ENCODE measurements around the gene EREG.

Gene EREG

DNA sequence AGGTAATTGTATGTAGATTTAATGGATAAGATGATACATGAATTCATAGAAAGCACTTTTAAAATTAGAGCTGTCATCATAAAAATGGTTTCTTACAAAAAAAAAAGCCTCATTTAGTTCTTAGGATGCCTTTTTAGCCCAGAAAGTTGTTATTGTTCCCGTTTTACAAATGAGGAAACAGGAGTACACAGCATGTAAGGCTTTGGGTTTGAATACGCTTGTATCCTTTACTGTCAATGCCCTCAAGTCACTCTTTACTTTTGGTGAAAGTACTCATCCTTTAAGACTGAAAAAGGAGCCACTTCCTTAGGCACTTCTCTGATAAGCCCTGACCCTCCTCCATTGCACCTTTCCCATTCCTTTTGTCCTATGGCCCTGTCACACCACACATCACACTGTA, 4.9 kb downstream of the EREG start:
- Mint-ChIP-seq H3K9me3 (no peaks in the 10 kb centered on the region), H3K27me3 (peaks cover 20% of the 10 kb centered on the region), H3K27ac (no peak overlapping the region), H3K36me3 (no peaks in the 10 kb centered on the region), H3K4me1 (peaks cover 11% of the 10 kb centered on the region), H3K4me3 (no peak overlapping the region)

DNA sequence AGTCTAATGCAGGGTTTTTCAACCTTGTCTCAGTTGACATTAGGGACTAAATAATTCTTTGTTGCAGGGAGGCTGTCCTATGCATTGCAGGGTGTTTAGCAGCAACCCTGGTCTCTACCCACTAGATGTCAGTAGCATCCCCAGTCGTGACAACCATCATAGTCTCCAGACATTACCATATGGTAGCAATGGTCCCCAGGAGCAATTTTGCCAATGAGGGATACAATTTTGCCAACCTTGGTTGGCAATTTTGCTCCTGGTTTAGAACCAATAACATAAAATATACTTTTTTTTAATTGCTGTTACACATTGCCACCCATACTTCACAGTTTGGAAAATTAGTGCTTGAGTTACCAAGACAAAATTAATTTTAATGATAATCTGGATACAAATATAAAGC, 6.0 kb downstream of the EREG start:
- Mint-ChIP-seq H3K9me3 (no peaks in the 10 kb centered on the region), H3K36me3 (no peaks in the 10 kb centered on the region), H3K4me3 (no peak overlapping the region), H3K27ac (no peak overlapping the region), H3K27me3 (peaks cover 14% of the 10 kb centered on the region), H3K4me1 (peaks cover under 1% of the 10 kb centered on the region)

DNA sequence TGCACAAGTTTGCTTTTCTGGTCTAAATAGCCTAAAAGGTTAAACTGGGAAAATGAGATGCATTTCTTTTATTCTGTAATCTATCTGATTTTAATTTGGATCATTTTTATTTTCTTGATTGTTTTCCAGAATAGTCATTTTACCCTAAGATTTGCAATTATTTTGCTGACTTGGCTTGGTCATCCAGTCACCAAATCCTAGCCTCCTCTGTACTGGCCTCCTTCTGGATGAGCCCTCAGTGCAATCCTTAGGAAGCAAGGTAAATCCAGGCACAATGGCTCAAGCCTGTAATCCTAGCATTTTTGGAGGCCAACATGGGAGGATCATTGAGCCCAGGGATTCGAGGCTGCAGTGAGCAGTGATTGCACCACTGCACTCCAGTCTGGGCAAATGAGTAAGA, 9.2 kb downstream of the EREG start:
- H3K4me3 Mint-ChIP-seq = no peak overlapping the region
- no peak overlapping the region for H3K27ac Mint-ChIP-seq
- no peaks in the 10 kb centered on the region for H3K9me3 Mint-ChIP-seq
- H3K27me3 Mint-ChIP-seq = peaks cover 3% of the 10 kb centered on the region
- H3K36me3 Mint-ChIP-seq = no peaks in the 10 kb centered on the region
- no peaks in the 10 kb centered on the region for H3K4me1 Mint-ChIP-seq

DNA sequence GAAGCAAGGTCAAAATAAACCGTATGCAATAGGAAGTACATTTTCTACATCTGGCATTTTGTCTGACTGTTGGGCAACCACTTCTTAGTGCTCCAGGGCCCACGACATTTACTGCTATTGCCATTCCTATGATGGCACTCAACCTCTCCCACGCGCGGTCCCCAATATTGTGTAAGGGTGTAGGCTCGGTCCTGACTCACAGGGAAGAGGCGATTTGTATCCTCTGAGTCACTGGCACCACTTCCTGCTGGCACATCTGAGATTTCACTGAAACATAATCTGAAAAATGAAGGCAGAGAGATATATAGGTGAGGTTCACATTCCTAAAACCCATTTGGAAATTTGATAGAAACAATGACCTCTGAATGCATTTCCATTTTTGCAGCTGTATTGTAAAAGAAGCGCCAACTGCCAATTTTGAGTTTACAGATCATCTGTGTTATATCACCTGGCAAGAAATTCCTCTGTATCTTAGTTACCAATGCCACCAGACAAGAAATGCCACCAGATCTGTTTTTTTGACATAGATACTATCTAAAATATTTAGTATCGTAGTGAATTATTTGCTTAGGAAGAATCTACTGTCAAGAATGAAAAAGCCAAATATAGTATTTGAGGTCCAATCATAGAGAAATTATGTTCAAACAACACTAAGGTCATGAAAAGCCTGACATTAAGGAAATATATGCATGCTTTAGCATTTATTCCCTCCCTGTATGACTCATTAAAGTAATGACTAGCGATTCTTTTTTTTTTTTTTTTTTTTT, 9.8 kb downstream of the EREG start:
- Mint-ChIP-seq H3K27me3 (peaks cover 3% of the 10 kb centered on the region), H3K27ac (no peak overlapping the region), H3K9me3 (no peaks in the 10 kb centered on the region), H3K36me3 (no peaks in the 10 kb centered on the region), H3K4me3 (no peak overlapping the region), H3K4me1 (no peaks in the 10 kb centered on the region)

DNA sequence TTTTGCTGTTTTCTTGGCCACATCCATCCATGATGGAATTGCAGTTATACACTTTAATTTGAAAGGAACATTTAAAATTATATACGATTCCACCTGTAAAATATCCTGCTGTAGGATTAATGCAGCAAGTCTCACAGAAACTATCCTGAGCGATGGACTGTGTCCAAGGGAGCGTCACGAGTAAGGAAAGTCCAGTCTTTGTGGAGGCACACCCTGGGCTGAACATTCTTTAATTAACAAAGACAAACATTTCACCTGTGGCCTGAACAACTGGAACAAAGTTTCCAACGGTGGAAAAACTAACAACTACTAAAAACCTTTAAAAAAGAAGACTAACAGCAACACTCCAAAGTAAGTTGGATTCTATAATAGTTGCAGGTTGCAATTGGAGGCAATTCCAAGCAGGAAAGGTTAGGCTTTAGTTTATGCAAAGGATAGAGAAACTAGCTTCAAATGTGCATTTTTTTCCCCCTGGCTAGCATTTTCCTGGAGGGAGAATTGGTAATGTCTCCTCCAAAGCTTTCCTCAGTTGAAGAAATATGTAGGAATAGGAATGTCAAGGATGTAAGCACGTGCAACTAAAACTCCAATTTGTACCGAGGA, 11.0 kb downstream of the EREG start:
- no peaks in the 10 kb centered on the region for H3K36me3 Mint-ChIP-seq
- H3K4me1 Mint-ChIP-seq = no peaks in the 10 kb centered on the region
- H3K27ac Mint-ChIP-seq = no peak overlapping the region
- no peak overlapping the region for H3K4me3 Mint-ChIP-seq
- H3K27me3 Mint-ChIP-seq = peaks cover 1% of the 10 kb centered on the region
- no peaks in the 10 kb centered on the region for H3K9me3 Mint-ChIP-seq

DNA sequence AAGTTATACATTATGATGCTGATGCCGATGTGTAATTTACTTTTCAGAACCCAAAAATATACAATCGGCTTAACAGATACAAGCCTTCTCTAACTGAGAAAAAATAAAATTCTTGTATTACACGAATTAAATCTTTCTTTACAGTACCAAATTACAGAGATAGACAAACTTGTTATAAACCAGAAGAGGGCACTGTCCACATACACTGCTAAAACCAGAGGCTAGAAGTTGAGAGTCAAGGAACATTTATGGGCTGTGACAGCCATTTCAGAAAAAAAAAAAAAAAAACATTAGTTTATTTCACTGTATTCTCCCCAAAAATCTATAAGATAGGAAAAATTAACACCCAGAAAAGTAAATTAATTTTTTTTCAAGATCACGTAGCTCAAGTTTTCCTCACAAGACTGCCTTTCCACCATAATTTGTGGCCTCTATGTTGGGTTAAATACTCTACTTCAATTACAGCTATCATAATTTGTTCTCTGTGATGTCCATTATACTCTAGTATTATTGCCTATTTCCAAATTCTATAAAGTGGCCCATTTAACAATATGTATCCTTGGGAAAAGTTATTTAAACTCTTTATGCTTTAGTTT, 12.0 kb downstream of the EREG start:
- no peak overlapping the region for H3K4me3 Mint-ChIP-seq
- H3K9me3 Mint-ChIP-seq = no peaks in the 10 kb centered on the region
- no peak overlapping the region for H3K27ac Mint-ChIP-seq
- H3K27me3 Mint-ChIP-seq = peaks cover 1% of the 10 kb centered on the region
- no peaks in the 10 kb centered on the region for H3K36me3 Mint-ChIP-seq
- H3K4me1 Mint-ChIP-seq = no peaks in the 10 kb centered on the region

DNA sequence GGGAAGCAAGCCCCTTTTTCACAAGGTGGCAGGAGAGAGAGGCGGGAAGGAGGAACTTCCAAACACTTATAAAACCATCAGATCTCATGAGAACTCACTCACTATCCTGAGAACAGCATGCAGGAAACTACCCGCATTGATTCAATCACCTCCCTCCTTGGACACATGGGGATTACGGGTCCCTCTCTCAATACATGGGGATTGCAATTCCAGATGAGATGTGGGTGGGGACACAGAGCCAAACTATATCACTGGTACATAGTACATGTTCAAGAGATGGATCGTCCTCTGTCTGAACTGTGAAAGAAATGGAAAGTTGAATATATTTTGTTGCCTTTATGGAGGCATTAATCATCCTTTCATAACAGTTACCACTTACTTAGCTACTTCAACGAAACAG, 12.8 kb downstream of the EREG start:
- Mint-ChIP-seq H3K27me3 (peaks cover 3% of the 10 kb centered on the region), H3K9me3 (no peaks in the 10 kb centered on the region), H3K4me3 (no peak overlapping the region), H3K4me1 (no peaks in the 10 kb centered on the region), H3K36me3 (no peaks in the 10 kb centered on the region), H3K27ac (no peak overlapping the region)

DNA sequence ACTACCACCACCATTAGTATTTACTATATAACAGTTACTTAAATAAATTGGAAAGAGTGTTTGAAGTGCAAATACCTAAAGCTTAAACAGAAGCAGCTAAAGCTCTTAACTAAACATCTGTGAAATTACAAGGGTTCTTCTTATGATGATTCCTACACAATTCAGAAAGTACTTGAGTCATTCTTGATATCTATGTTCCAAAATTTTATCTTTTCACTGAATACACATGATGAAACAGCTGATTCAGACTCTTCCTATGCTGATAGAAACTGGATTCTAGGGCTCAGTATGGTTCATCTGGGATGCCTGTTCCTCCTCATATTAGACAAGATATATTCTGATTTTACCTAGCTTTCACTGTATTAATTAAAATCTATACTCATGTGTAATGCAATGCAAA, 13.6 kb downstream of the EREG start:
- no peaks in the 10 kb centered on the region for H3K4me1 Mint-ChIP-seq
- H3K36me3 Mint-ChIP-seq = no peaks in the 10 kb centered on the region
- no peaks in the 10 kb centered on the region for H3K9me3 Mint-ChIP-seq
- no peak overlapping the region for H3K4me3 Mint-ChIP-seq
- H3K27me3 Mint-ChIP-seq = peaks cover 3% of the 10 kb centered on the region
- H3K27ac Mint-ChIP-seq = no peak overlapping the region

DNA sequence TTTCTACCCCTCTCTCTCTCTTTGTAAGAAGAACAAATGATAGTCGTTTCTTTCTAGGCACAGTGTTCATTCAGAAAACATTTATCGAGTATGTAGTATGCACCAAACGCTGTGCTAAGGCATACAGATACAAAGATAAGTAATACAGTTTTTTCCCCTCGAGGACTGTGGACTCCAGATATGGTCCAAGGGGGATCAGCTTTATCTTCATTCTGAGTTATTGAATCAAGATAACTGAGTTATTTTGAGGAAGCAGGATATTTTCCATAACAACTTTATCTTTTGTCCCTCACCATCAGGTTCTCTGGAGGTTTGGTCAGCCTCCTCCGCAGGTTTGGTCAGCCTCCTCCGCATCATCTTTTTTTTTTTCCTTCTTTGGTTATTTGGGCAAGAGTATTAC, 15.0 kb downstream of the EREG start:
- H3K27me3 Mint-ChIP-seq = peaks cover 3% of the 10 kb centered on the region
- no peaks in the 10 kb centered on the region for H3K4me1 Mint-ChIP-seq
- no peaks in the 10 kb centered on the region for H3K36me3 Mint-ChIP-seq
- H3K4me3 Mint-ChIP-seq = no peak overlapping the region
- no peaks in the 10 kb centered on the region for H3K9me3 Mint-ChIP-seq
- no peak overlapping the region for H3K27ac Mint-ChIP-seq

DNA sequence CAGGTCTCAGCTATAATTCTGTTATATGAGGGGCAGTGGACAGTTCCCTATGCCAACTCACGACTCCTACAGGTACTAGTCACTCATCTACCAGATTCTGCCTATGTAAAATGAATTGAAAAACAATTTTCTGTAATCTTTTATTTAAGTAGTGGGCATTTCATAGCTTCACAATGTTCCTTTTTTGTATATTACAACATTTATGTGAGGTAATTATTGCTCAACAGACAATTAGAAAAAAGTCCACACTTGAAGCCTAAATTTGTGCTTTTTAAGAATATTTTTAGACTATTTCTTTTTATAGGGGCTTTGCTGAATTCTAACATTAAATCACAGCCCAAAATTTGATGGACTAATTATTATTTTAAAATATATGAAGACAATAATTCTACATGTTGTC, 20.4 kb downstream of the EREG start:
- H3K27me3 Mint-ChIP-seq = peaks cover 7% of the 10 kb centered on the region
- H3K27ac Mint-ChIP-seq = no peak overlapping the region

DNA sequence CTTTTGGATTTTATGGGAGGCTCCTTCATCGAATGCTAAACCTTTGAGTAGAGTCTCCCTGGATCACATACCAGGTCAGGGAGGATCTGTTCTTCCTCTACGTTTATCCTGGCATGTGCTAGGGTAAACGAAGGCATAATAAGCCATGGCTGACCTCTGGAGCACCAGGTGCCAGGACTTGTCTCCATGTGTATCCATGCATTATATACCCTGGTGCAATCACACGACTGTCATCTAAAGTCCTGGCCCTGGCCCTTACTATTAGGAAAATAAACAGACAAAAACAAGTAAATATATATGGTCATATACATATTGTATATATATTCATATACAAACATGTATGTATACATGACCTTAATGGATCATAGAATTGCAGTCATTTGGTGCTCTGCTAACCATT, 21.2 kb downstream of the EREG start:
- Mint-ChIP-seq H3K9me3 (no peaks in the 10 kb centered on the region), H3K27ac (no peak overlapping the region), H3K4me1 (no peaks in the 10 kb centered on the region), H3K4me3 (no peak overlapping the region), H3K27me3 (peaks cover 7% of the 10 kb centered on the region), H3K36me3 (no peaks in the 10 kb centered on the region)

More for the DNA sequence above, 20.4 kb downstream of the EREG start:
- Mint-ChIP-seq H3K36me3 (no peaks in the 10 kb centered on the region), H3K4me3 (no peak overlapping the region), H3K4me1 (no peaks in the 10 kb centered on the region), H3K9me3 (no peaks in the 10 kb centered on the region)

DNA sequence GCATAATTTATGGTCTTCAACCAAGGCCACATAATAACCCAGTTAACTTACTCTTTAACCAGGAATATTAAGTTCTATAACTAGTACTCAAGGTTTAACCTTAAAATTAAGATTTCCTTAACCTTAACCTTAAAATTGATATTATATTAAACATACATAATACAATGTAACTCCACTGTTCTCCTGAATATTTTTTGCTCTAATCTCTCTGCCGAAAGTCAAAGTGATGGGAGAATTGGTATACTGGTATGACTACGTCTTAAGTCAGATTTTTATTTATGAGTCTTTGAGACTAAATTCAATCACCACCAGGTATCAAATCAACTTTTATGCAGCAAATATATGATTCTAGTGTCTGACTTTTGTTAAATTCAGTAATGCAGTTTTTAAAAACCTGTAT, 22.8 kb downstream of the EREG start:
- no peak overlapping the region for H3K4me3 Mint-ChIP-seq
- H3K4me1 Mint-ChIP-seq = no peaks in the 10 kb centered on the region
- H3K36me3 Mint-ChIP-seq = no peaks in the 10 kb centered on the region
- H3K27ac Mint-ChIP-seq = no peak overlapping the region
- H3K9me3 Mint-ChIP-seq = no peaks in the 10 kb centered on the region
- peaks cover 6% of the 10 kb centered on the region for H3K27me3 Mint-ChIP-seq

DNA sequence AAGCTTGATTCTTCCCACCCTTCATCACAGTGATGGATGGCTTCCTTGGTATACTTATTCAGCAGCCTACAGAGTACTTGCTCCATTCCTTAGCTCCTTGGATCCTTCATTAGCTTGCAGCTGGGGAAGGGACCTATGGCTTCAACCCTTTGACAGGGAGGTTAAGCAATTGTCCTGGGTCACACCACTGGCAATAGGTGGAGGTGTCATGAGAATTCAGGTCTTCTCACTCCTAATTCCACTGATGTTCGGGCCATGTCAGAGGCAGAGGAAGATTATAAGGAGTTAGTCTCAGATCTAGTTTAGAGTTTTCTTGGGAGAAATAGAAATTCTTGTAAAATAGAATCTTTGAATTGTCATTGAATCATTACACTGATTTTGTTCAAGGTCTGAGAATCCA, 24.5 kb downstream of the EREG start:
- Mint-ChIP-seq H3K4me1 (no peaks in the 10 kb centered on the region), H3K4me3 (no peak overlapping the region), H3K36me3 (no peaks in the 10 kb centered on the region), H3K27me3 (peaks cover 4% of the 10 kb centered on the region), H3K9me3 (no peaks in the 10 kb centered on the region), H3K27ac (no peak overlapping the region)

DNA sequence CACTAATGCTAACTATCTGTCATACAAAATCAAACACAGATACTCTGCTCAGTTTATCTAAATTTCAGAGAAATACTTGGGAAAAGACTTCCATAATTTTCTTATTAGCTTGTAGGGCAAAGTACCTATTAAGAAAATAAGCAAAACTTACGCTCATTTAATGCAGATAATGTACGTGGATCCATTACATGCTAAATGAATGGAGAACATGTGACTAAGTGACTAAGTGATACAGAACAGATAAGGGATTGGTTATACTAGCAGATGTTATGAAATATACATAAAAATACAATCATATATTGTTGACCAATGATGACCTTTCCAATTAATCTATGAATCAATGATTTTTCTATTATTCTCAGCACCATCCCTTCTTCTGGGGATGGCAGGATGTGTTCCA, 25.7 kb downstream of the EREG start:
- Mint-ChIP-seq H3K27ac (no peak overlapping the region), H3K4me3 (no peak overlapping the region), H3K27me3 (peaks cover 4% of the 10 kb centered on the region), H3K36me3 (no peaks in the 10 kb centered on the region), H3K4me1 (no peaks in the 10 kb centered on the region), H3K9me3 (no peaks in the 10 kb centered on the region)

DNA sequence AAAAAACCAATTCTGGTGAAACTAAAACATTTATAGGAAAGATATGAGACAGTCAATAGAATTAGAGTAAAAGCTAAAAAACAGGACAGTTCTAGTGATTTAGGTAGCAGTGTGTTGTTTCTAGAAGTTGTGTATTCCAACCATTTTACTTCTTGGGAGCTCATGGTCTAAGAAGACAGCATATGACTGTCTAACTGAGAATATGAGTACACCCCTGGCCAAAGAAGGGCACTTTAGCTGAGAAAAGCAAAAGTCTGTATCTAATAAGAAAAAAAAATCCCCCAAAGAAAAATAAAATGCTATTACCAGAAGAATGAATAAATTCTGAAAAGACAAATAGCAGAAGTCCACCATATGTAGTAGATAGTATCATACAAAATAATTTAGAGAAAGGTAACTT, 26.4 kb downstream of the EREG start:
- H3K9me3 Mint-ChIP-seq = no peaks in the 10 kb centered on the region
- no peaks in the 10 kb centered on the region for H3K36me3 Mint-ChIP-seq
- no peak overlapping the region for H3K27ac Mint-ChIP-seq
- peaks cover 4% of the 10 kb centered on the region for H3K27me3 Mint-ChIP-seq
- no peak overlapping the region for H3K4me3 Mint-ChIP-seq
- no peaks in the 10 kb centered on the region for H3K4me1 Mint-ChIP-seq

DNA sequence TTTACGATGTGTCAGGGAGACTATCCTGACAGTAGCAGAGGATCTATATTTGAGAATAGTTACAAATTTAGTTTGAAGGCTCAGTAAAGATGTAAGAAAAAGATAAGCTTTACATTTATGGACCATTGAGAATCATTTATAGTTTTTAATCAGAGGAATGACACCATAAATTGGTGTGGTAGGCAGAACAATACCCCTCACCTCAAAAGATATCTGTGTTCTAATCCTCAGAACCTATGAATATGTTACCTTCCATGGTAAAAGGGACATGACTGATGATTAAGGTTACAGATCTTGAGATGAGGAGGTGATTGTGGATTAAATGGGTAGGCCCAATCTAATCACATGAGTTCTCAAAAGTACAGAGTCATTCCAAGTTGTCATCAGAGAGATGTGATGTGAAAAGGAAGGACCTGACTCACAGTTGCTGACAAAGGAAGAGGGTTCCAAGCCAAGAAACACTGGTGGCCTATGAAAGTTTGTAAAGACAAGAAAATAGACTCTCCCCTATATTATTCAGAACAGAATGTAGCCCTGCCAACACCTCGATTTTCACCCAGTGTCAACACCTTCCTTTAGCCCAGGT, 27.0 kb downstream of the EREG start:
- Mint-ChIP-seq H3K4me1 (no peaks in the 10 kb centered on the region), H3K27me3 (peaks cover 4% of the 10 kb centered on the region), H3K36me3 (no peaks in the 10 kb centered on the region)

More for the DNA sequence above, 27.0 kb downstream of the EREG start:
- Mint-ChIP-seq H3K27ac (no peak overlapping the region), H3K4me3 (no peak overlapping the region), H3K9me3 (no peaks in the 10 kb centered on the region)

All from activated naive CD4-positive, alpha-beta T cell treated with anti-CD3 and anti-CD28 coated beads, Interleukin-2, amount 50 U/mL, for 24 hours (primary cell).